ENCODE results near the gene ZDHHC21.

The ZDHHC21 gene

DNA sequence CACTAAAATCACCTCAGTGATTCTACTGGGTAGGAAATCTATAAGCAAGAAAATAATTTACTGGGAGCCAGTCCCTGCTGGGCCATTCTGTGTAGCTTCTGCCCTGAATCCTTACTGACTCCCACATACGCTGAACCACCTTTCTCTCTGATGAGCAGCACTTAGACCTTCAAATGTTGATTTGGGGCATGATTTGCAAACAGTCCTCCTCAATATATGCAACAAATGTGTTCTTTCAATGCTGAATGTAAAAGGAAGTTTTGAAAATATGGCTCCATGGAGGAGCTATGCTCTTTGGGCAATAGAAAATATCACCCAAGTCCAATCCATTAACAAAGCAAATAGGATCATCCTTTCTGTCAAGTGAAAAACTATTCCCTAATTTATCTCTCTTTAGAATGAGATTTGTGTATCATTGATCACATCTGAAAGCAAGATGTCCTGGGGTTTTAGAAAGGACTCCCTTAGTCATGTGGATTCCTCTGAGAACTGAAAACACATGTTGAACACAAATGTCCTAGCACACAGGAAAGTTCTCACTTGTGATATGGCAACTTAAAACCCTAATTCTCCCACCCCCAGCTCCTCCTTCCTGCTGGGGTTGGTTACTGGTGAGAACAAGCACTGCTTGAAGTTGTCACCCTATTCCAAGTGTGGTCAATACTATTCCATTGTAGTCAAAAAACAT is 38.2 kb upstream of the ZDHHC21 start:
- H3K9me3 ChIP-seq (ENCODE audit: control insufficient read depth, insufficient read depth, low read length) = no peaks in the 10 kb centered on the region
- no peak overlapping the region for H3K27ac ChIP-seq (ENCODE audit: low read depth, low read length)
- H3F3A ChIP-seq (ENCODE audit: control insufficient read depth, insufficient read depth) = no peaks in the 10 kb centered on the region
- no peak overlapping the region for H3K4me2 ChIP-seq (ENCODE audit: low read length)
- no peak overlapping the region for H3K4me3 ChIP-seq (ENCODE audit: low read length)
- H3K27me3 ChIP-seq (ENCODE audit: control insufficient read depth, low read length) = 0 out of 2 replicates have a peak, but pooled peaks cover 5% of the 10 kb centered on the region
- H3K9me2 ChIP-seq (replicated peaks; ENCODE audit: control insufficient read depth, low read length) = no peaks in the 10 kb centered on the region
- no peaks in the 10 kb centered on the region for H3K4me1 ChIP-seq (ENCODE audit: control insufficient read depth, low read length)
- no peaks in the 10 kb centered on the region for H3K36me3 ChIP-seq (ENCODE audit: control insufficient read depth, low read length)
- no peaks in the 10 kb centered on the region for H3K79me2 ChIP-seq (ENCODE audit: control insufficient read depth, low read length)
- H4K20me1 ChIP-seq (ENCODE audit: control insufficient read depth, insufficient read depth, low read depth, low read length) = no peaks in the 10 kb centered on the region
- TF ChIP-seq EZH2phosphoT487 (IDR thresholded peaks at IDR 0.05; ENCODE audit: borderline replicate concordance, low read length) = no peak
- TF ChIP-seq, protein P1, sequence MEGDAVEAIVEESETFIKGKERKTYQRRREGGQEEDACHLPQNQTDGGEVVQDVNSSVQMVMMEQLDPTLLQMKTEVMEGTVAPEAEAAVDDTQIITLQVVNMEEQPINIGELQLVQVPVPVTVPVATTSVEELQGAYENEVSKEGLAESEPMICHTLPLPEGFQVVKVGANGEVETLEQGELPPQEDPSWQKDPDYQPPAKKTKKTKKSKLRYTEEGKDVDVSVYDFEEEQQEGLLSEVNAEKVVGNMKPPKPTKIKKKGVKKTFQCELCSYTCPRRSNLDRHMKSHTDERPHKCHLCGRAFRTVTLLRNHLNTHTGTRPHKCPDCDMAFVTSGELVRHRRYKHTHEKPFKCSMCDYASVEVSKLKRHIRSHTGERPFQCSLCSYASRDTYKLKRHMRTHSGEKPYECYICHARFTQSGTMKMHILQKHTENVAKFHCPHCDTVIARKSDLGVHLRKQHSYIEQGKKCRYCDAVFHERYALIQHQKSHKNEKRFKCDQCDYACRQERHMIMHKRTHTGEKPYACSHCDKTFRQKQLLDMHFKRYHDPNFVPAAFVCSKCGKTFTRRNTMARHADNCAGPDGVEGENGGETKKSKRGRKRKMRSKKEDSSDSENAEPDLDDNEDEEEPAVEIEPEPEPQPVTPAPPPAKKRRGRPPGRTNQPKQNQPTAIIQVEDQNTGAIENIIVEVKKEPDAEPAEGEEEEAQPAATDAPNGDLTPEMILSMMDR (IDR thresholded peaks at IDR 0.05; ENCODE audit: low read depth, low read length, poor library complexity, severe bottlenecking) = no peak

DNA sequence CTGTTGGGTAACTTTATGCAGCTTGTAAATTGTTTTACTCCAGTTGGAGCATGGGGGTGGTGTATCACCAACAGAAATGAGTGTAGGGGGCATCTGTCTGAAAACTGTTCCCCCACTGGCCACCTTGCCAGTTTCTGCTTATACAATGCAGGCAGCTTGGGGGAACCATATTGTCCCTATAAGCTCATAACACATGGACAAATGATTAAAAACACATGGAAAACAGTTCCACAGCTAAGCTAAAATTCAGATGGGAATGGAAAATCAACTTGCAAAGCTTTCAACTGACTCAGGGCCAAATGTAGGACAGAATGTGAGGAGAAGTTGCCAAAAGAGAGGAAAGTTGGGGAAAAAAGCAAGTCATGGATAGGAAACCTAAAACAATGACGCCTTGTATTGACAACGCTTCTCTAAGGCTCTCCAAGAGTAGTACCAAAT is 37.2 kb upstream of the ZDHHC21 start:
- Histone ChIP-seq H3K27ac (ENCODE audit: low read depth, low read length) (no peak overlapping the region), H3K4me1 (ENCODE audit: control insufficient read depth, low read length) (no peaks in the 10 kb centered on the region), H4K20me1 (ENCODE audit: control insufficient read depth, insufficient read depth, low read depth, low read length) (no peaks in the 10 kb centered on the region), H3K36me3 (ENCODE audit: control insufficient read depth, low read length) (no peaks in the 10 kb centered on the region), H3K9me3 (ENCODE audit: control insufficient read depth, insufficient read depth, low read length) (no peaks in the 10 kb centered on the region), H3F3A (ENCODE audit: control insufficient read depth, insufficient read depth) (no peaks in the 10 kb centered on the region), H3K27me3 (ENCODE audit: control insufficient read depth, low read length) (0 out of 2 replicates have a peak, but pooled peaks cover 2% of the 10 kb centered on the region), H3K79me2 (ENCODE audit: control insufficient read depth, low read length) (no peaks in the 10 kb centered on the region), H3K4me3 (ENCODE audit: low read length) (no peak overlapping the region), H3K4me2 (ENCODE audit: low read length) (no peak overlapping the region), H3K9me2 (replicated peaks; ENCODE audit: control insufficient read depth, low read length) (no peaks in the 10 kb centered on the region)
- TF ChIP-seq, protein P1 (IDR thresholded peaks at IDR 0.05; ENCODE audit: low read depth, low read length, poor library complexity, severe bottlenecking) = no peak
- no peak for TF ChIP-seq EZH2phosphoT487 (IDR thresholded peaks at IDR 0.05; ENCODE audit: borderline replicate concordance, low read length)

DNA sequence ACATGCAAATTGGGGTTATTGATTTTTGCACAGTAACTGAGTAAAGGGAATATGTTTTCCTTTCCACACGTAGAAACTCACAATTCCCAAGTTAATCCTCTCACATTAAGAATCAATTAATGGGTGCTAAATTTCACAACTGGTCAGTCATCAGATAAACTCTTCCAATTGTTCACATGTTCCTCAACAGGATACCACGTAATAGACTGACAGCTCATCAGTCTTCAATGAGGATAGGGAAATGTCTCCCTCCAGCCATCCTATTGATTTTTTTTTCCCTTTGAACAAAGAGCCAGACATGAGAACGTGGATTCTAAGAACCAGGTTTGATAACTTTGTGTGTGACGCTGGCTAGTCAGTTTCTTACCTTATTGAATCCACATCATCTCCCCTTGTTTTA is 30.1 kb upstream of the ZDHHC21 start:
- Histone ChIP-seq H3K9me2 (replicated peaks; ENCODE audit: control insufficient read depth, low read length) (no peaks in the 10 kb centered on the region), H3K4me2 (ENCODE audit: low read length) (no peak overlapping the region), H3K4me1 (ENCODE audit: control insufficient read depth, low read length) (no peaks in the 10 kb centered on the region), H3F3A (ENCODE audit: control insufficient read depth, insufficient read depth) (no peaks in the 10 kb centered on the region), H4K20me1 (ENCODE audit: control insufficient read depth, insufficient read depth, low read depth, low read length) (no peaks in the 10 kb centered on the region), H3K9me3 (ENCODE audit: control insufficient read depth, insufficient read depth, low read length) (no peaks in the 10 kb centered on the region), H3K4me3 (ENCODE audit: low read length) (no peak overlapping the region), H3K27ac (ENCODE audit: low read depth, low read length) (no peak overlapping the region), H3K27me3 (ENCODE audit: control insufficient read depth, low read length) (peaks cover 11% of the 10 kb centered on the region), H3K36me3 (ENCODE audit: control insufficient read depth, low read length) (no peaks in the 10 kb centered on the region), H3K79me2 (ENCODE audit: control insufficient read depth, low read length) (no peaks in the 10 kb centered on the region)
- TF ChIP-seq, protein P1 (IDR thresholded peaks at IDR 0.05; ENCODE audit: low read depth, low read length, poor library complexity, severe bottlenecking) = no peak
- no peak for TF ChIP-seq EZH2phosphoT487 (IDR thresholded peaks at IDR 0.05; ENCODE audit: borderline replicate concordance, low read length)

Data from DOHH2 (cell line).